Activated T-cell treated with anti-CD3 and anti-CD28 coated beads, Interleukin-2, amount 50 U/mL, for 24 hours (primary cell): ENCODE measurements around the gene OR4E2.
"Not testable (repeated sequence)": the region's sequence is repeated elsewhere in the genome, so short reads cannot be mapped to it uniquely, and the experiment has no call there.

Experiments
- DNase-seq: peaks from one replicate; pipeline ENCODE4 v3.0.0-alpha.2; 2020
- H3K27ac Mint-ChIP-seq: 2 replicates; pipeline ENCODE4 v1.8.0; 2020; ENCODE audit warnings: mild to moderate bottlenecking, mixed read lengths
- H3K27me3 Mint-ChIP-seq: 2 replicates; pipeline ENCODE4 v1.8.0; 2020; ENCODE audit warnings: mixed read lengths
- H3K36me3 Mint-ChIP-seq: 2 replicates; pipeline ENCODE4 v1.8.0; 2020; ENCODE audit warnings: low read depth, mixed read lengths
- H3K4me1 Mint-ChIP-seq: 2 replicates; pipeline ENCODE4 v1.8.0; 2020; ENCODE audit warnings: low read depth, mixed read lengths
- H3K4me3 Mint-ChIP-seq: 2 replicates; pipeline ENCODE4 v1.8.0; 2020; ENCODE audit warnings: mild to moderate bottlenecking, moderate library complexity, mixed read lengths
- H3K9me3 Mint-ChIP-seq: 2 replicates; pipeline ENCODE4 v1.8.0; 2020; ENCODE audit warnings: mixed read lengths

Gene OR4E2

DNA sequence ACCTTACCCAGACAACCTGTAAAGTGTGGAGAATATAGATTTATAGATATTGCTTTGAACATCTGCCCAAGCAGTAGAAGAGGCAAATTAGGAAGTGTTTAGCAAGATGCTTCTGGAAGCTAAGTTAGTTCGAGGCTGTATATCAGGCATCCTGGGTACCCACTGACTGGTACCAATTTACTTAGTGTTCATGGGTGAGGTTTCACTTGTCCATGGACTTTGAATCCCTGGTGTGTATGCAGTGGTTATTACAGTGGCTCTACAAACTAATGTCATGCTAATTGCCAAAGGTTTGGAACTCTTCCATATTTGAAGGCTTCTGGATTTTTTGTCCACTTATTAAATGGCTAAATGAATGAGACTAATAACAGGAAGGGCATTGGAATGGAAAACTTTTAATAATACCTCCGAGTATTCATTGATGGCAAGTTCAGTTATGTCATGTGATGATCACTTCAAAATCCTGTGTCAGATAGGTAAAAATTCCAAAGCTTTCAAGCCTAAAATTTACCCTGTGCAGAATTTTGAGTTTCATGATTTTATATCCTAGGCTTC, at the start of gene OR4E2:
Gene OR4E2, plus strand, starts transcription at position 505 of the 555 bp plus-strand sequence. CDS start 11,248 bp downstream, outside the sequence.
- Mint-ChIP-seq H3K4me1 (no peaks in the 10 kb centered on the region), H3K4me3 (no peak within 1 kb of the TSS), H3K27me3 (peaks cover 27% of the 10 kb centered on the region), H3K9me3 (no peaks in the 10 kb centered on the region), H3K27ac (no peak within 1 kb of the TSS), H3K36me3 (no peaks in the 10 kb centered on the region)
- no peak for DNase-seq

- Mint-ChIP-seq H3K27me3 (peaks cover 21% of the 10 kb centered on the region), H3K4me1 (no peaks in the 10 kb centered on the region), H3K4me3 (no peak overlapping the region), H3K27ac (no peak overlapping the region), H3K36me3 (no peaks in the 10 kb centered on the region), H3K9me3 (no peaks in the 10 kb centered on the region)
- no peak for DNase-seq
Measured at GRCh38 chr14:21612324-21612723, 41.3 kb upstream of the OR4E2 start.

- no peak overlapping the region for H3K4me3 Mint-ChIP-seq
- no peaks in the 10 kb centered on the region for H3K4me1 Mint-ChIP-seq
- DNase-seq = no peak
- H3K27me3 Mint-ChIP-seq = peaks cover 27% of the 10 kb centered on the region
- no peaks in the 10 kb centered on the region for H3K36me3 Mint-ChIP-seq
- H3K27ac Mint-ChIP-seq = no peak overlapping the region
- no peaks in the 10 kb centered on the region for H3K9me3 Mint-ChIP-seq
Measured at GRCh38 chr14:21614240-21614639, 39.4 kb upstream of the OR4E2 start.

- Mint-ChIP-seq H3K27ac (no peak overlapping the region), H3K9me3 (no peaks in the 10 kb centered on the region), H3K4me3 (no peak overlapping the region), H3K36me3 (no peaks in the 10 kb centered on the region), H3K27me3 (peaks cover 38% of the 10 kb centered on the region), H3K4me1 (no peaks in the 10 kb centered on the region)
- no peak for DNase-seq
Measured at GRCh38 chr14:21617614-21618013, 36.0 kb upstream of the OR4E2 start.

DNA sequence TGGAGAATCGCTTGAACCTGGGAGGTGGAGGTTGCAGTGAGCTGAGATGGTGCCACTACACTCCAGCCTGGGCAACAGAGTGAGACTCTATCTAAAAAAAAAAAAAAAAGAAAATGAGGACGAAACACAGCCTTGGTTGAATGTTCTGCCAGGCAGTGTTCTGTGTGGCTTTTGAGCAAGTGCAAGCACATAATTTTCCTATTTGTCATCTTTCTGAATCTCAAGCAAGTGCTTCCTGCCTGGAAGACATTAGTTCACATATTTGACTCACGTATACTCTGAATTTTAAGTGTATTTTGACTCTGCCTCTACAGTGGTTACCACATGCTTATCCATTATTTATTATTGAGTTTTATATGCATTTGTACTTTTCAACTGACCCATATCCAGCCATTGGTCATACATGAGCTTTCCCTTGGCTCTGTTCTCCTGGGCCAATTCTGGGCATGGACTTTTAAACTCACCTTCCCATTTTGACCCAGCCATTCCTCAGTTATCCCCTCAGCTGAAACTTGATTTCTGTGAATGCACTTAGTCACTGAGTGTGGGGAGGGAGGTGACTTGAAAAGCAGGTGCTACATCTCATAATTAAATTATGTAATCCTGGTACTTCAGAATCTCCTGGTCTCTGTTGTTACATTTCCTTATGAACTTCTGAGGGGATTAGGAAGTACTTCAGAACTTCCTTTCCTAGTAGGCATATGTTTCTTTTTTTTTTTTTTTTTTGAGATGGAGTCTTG, 27.0 kb upstream of the OR4E2 start:
- no peak overlapping the region for H3K4me3 Mint-ChIP-seq

DNA sequence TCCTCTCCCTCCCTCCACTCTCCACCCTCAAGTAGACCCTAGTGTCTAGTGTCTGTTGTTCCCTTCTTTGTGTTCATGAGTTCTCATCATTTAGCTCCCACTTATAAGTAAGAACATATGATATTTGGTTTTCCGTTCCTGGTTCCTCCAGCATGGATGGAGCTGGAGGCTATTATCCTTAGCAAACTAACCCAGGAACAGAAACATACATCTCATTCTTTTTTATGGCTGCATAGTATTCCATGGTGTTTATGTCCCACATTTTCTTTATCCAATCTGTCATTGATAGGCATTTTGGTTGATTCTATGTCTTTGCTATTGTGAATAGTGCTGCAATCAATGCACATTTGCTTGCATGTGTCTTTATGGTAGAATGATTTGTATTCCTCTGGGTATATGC, 23.1 kb upstream of the OR4E2 start:
- not testable (repeated sequence) for H3K36me3 Mint-ChIP-seq, H3K9me3 Mint-ChIP-seq, DNase-seq, H3K4me1 Mint-ChIP-seq, H3K4me3 Mint-ChIP-seq, H3K27ac Mint-ChIP-seq
- peaks cover 18% of the 10 kb centered on the region for H3K27me3 Mint-ChIP-seq

More for the DNA sequence above, 27.0 kb upstream of the OR4E2 start:
- Mint-ChIP-seq H3K27me3 (peaks cover 32% of the 10 kb centered on the region), H3K27ac (no peak overlapping the region), H3K36me3 (no peaks in the 10 kb centered on the region), H3K9me3 (no peaks in the 10 kb centered on the region), H3K4me1 (no peaks in the 10 kb centered on the region)
- no peak for DNase-seq

- Mint-ChIP-seq H3K27me3 (peaks cover 13% of the 10 kb centered on the region), H3K27ac (no peak overlapping the region), H3K4me1 (no peaks in the 10 kb centered on the region), H3K36me3 (no peaks in the 10 kb centered on the region), H3K9me3 (no peaks in the 10 kb centered on the region), H3K4me3 (no peak overlapping the region)
- DNase-seq = no peak
Measured at GRCh38 chr14:21631084-21631483, 22.6 kb upstream of the OR4E2 start.

DNA sequence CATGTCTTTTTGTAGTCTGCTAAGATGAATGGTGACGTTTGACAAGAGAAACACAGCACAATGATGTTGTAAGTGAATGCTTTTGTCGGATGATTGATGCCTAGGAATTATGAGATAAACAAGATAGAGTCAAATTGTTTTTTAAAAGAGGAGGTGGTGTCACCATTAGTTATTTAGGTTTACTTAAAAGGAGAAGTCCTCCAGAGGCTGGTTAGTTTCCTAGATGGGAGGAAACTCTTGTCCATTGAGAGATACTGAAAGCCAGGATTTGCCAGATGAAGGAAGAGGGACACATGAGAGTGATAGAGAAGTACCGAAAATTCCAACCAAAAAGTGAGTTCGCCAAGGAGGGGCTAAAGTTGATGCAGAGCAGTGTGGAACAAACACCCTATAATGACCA, 18.8 kb upstream of the OR4E2 start, which contains the start of gene OR10G2:
Gene OR10G2, minus strand, starts transcription at position 101 of the 400 bp plus-strand sequence. Its CDS starts 98 bp downstream, at position 3.
- no peaks in the 10 kb centered on the region for H3K9me3 Mint-ChIP-seq
- no peak within 1 kb of the TSS for H3K27ac Mint-ChIP-seq
- DNase-seq = no peak
- no peak within 1 kb of the TSS for H3K4me3 Mint-ChIP-seq
- no peaks in the 10 kb centered on the region for H3K4me1 Mint-ChIP-seq
- no peaks in the 10 kb centered on the region for H3K36me3 Mint-ChIP-seq
- H3K27me3 Mint-ChIP-seq = peaks cover 9% of the 10 kb centered on the region

DNA sequence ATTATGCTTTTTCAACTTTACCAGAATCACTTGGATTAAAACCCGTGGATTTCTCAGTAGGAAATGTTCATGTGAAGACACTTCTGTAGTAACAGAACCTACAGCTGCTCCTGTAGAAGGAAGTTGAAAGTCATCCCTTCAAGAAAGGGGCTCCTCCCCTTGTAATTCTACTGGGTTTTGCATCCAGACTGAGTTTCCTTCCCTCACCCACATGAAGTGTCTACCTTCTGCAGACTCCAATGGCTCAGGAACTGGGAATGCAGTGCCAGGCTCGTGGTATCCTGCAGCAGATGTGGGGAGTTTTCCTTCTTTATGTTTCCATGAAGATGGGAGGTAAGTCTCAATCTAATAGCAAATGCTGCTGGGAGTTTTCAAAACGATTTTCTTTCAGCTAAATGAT, 11.0 kb upstream of the OR4E2 start:
- no peak for DNase-seq
- peak overlapping the region; percentile 59 for H3K4me3 Mint-ChIP-seq
- peaks cover 12% of the 10 kb centered on the region for H3K27me3 Mint-ChIP-seq
- no peaks in the 10 kb centered on the region for H3K9me3 Mint-ChIP-seq
- peaks cover 4% of the 10 kb centered on the region for H3K4me1 Mint-ChIP-seq
- no peaks in the 10 kb centered on the region for H3K36me3 Mint-ChIP-seq
- no peak overlapping the region for H3K27ac Mint-ChIP-seq

DNA sequence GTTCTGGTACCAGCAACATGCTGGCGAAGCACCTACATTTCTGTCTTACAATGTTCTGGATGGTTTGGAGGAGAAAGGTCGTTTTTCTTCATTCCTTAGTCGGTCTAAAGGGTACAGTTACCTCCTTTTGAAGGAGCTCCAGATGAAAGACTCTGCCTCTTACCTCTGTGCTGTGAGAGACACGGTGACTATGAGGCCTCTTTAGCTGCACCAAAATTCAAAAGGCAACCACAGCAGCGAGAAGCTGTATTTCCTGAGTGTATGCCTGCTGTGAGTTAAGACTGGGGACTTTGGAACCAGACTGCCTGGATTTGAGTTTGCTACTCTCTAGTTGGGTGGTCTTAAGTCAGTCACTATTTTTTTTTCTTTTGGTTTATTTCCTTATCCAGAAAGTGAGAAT, 10.2 kb upstream of the OR4E2 start:
- no peaks in the 10 kb centered on the region for H3K36me3 Mint-ChIP-seq
- peaks cover 13% of the 10 kb centered on the region for H3K27me3 Mint-ChIP-seq
- H3K4me1 Mint-ChIP-seq = peaks cover 4% of the 10 kb centered on the region
- H3K27ac Mint-ChIP-seq = peak overlapping the region; percentile 11
- H3K4me3 Mint-ChIP-seq = peak overlapping the region; percentile 59
- no peaks in the 10 kb centered on the region for H3K9me3 Mint-ChIP-seq
- no peak for DNase-seq

GRCh38 chr14:21647380-21647779, 6.3 kb upstream of the OR4E2 start:
- Mint-ChIP-seq H3K4me3 (no peak overlapping the region), H3K9me3 (no peaks in the 10 kb centered on the region), H3K27me3 (peaks cover 32% of the 10 kb centered on the region), H3K36me3 (no peaks in the 10 kb centered on the region), H3K27ac (no peak overlapping the region), H3K4me1 (no peaks in the 10 kb centered on the region)
- DNase-seq = no peak

GRCh38 chr14:21652209-21652808, 1.3 kb upstream of the OR4E2 start:
- no peaks in the 10 kb centered on the region for H3K36me3 Mint-ChIP-seq
- no peaks in the 10 kb centered on the region for H3K4me1 Mint-ChIP-seq
- no peak overlapping the region for H3K4me3 Mint-ChIP-seq
- H3K27ac Mint-ChIP-seq = no peak overlapping the region
- no peak for DNase-seq
- H3K9me3 Mint-ChIP-seq = no peaks in the 10 kb centered on the region
- H3K27me3 Mint-ChIP-seq = peaks cover 26% of the 10 kb centered on the region

DNA sequence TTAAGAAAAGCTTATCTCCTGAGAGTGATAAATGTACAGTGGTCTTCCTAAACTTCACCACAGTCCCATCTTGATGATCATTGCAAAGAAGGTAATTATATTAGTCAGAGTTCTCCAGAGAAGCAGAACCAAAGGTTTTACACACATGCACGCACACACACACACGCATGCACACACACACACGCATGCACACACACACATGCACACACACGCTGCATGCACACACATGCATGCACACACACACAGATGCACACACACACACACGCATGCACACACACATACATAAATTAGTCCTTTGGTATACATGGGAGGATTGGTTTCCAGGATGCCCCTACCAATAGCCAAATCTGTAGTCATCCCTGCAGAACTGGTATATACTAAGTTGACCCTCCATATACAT, 580 bp downstream of the OR4E2 start:
- H3K36me3 Mint-ChIP-seq = no peaks in the 10 kb centered on the region
- no peak for DNase-seq
- no peaks in the 10 kb centered on the region for H3K9me3 Mint-ChIP-seq
- H3K27me3 Mint-ChIP-seq = peaks cover 28% of the 10 kb centered on the region
- H3K27ac Mint-ChIP-seq = no peak overlapping the region
- H3K4me3 Mint-ChIP-seq = no peak overlapping the region
- H3K4me1 Mint-ChIP-seq = no peaks in the 10 kb centered on the region

DNA sequence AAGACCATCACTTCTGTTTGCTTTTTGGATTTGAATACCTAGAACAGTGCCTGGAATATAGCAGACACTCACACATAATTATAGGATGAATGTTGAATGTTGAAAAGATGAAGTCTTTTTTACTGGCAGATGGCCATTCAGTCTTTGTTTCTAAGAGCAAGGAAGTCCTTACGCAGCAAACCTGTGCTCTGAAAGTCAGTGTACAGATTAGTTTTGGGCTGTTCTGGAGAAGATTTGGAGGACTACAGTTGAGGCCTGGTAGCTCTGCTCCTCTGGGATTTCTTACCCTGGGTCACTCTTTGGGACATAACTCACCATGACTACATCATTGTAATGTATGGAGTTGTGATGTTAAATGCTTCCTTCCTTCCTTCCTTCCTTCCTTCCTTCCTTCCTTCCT, 3.3 kb downstream of the OR4E2 start:
- peaks cover 15% of the 10 kb centered on the region for H3K27me3 Mint-ChIP-seq
- no peaks in the 10 kb centered on the region for H3K9me3 Mint-ChIP-seq
- no peak overlapping the region for H3K27ac Mint-ChIP-seq
- no peaks in the 10 kb centered on the region for H3K36me3 Mint-ChIP-seq
- H3K4me3 Mint-ChIP-seq = no peak overlapping the region
- no peaks in the 10 kb centered on the region for H3K4me1 Mint-ChIP-seq
- no peak for DNase-seq

- no peak overlapping the region for H3K4me3 Mint-ChIP-seq
- H3K4me1 Mint-ChIP-seq = no peaks in the 10 kb centered on the region
- H3K27me3 Mint-ChIP-seq = peaks cover 59% of the 10 kb centered on the region
- DNase-seq = no peak
- no peaks in the 10 kb centered on the region for H3K36me3 Mint-ChIP-seq
- no peak overlapping the region for H3K27ac Mint-ChIP-seq
- peaks cover 3% of the 10 kb centered on the region for H3K9me3 Mint-ChIP-seq
Measured at GRCh38 chr14:21668377-21668776, 14.7 kb downstream of the OR4E2 start.
